HG03460 (cell line): ENCODE measurements around the gene GRIN2A.
"Not testable (repeated sequence)": the region's sequence is repeated elsewhere in the genome, so short reads cannot be mapped to it uniquely, and the experiment has no call there.

Source experiments
- ATAC-seq: cut with Tn5 transposase; IDR thresholded peaks from one replicate; pipeline ENCODE4 v1.9.1; 2021; ENCODE audit not compliant: unreplicated experiment

GRIN2A gene

GRCh38 chr16:9929313-9929712 lies 252.9 kb downstream of the GRIN2A start:
- ATAC-seq: no peak

GRCh38 chr16:9922441-9922840 lies 259.8 kb downstream of the GRIN2A start:
- no peak for ATAC-seq

- ATAC-seq: no peak
Observed at GRCh38 chr16:9921997-9922396, 260.2 kb downstream of the GRIN2A start.

DNA sequence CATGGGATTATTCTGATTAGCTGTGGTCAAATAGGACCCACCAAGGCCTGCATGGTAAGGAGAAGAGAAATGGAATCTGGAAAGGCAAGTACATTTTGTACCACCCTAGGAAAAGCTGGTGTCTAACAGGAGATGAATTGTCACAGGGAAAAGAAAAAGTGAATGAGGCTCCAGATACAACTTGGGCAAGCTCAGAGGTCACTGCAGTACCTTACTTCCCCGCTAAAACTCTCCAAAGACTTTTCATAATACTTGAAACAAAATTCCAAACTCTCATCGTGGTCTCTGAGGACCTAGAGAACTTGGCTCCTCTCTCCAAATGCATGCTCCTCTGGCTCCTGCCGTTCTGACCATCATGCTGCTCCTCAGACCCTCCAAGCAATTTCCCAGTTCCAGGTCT lies 262.8 kb downstream of the GRIN2A start:
- no peak for ATAC-seq

DNA sequence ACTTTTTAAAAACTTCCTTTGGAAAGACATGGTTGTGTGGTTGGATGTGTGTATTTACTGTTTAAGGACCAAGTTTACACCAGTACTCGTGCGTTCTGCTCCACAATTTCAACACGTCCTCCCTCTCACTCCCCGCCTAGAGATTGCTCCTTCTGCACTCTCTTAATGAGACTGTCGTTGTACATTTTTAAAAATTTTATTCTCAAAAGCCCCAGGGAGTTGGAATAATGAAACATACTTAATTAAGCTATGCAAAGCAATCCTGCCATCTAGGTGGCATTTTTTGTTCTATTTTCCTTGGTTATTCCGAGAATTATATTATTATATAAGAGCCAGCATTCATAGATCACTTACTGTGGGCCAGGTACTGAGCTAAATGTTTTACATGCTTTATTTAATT lies 264.5 kb downstream of the GRIN2A start:
- ATAC-seq: no peak

DNA sequence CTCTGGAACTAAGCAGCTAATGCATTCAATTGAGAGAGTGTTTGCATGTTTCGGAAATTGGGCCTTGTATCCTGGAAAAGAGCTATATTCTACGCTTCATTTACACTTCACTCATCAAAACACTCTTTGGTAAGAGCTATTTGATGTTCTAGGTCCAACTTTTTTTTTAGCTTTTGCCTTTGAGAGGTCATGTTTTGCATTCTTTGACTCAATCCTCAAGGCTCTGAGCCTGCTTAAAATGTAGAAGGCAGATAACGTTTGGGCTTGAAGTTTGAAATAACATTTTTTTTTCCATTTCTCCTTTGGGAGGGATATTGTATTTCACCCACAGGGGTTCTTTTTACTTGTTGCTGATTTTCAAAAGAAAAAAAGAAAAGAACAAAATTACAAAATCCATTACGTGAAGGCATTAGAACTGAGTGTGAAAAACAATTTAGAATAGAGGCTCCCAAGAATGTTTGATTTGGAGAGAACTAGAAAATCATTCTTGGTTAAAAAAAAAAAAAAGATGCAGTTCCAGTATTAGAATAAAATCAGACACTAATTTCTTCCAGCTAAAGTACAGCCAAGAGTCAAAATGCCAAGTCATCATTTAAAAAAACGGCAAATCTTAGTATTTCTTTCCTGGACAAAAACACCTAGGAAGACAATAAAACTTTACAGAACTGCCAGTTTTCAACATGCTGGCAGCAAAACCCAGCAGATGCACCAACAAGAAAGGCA lies 268.5 kb downstream of the GRIN2A start:
- ATAC-seq: no peak

GRCh38 chr16:9911989-9912388 lies 270.2 kb downstream of the GRIN2A start:
- no peak for ATAC-seq

- no peak for ATAC-seq
Observed at GRCh38 chr16:9911231-9911630, 271.0 kb downstream of the GRIN2A start.

- no peak for ATAC-seq
Observed at GRCh38 chr16:9909072-9909825, 273.0 kb downstream of the GRIN2A start.

- no peak for ATAC-seq
Observed at GRCh38 chr16:9908613-9909012, 273.6 kb downstream of the GRIN2A start.

DNA sequence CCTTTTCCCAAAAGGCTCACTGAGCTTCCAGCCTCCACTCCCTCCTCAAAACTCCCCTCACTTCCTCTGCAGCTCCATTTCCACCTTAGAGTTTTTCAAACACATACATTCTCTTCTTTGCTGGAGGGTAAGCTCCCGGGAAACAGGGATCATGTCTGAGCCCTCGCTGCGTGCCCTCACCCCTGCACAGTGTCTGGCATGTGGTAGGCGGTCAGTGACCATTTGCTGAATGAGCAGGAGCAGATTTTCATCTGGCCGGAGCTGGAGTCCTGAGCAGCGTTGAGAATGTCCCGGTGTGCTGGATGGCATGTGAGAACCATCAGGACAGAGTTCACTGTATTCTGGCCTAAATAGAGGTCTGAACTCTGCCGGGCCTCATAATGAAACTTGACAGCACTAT lies 274.5 kb downstream of the GRIN2A start:
- ATAC-seq: no peak

- ATAC-seq: no peak
Observed at GRCh38 chr16:9906218-9906617, 276.0 kb downstream of the GRIN2A start.

- no peak for ATAC-seq
Observed at GRCh38 chr16:9904526-9904925, 277.7 kb downstream of the GRIN2A start.

DNA sequence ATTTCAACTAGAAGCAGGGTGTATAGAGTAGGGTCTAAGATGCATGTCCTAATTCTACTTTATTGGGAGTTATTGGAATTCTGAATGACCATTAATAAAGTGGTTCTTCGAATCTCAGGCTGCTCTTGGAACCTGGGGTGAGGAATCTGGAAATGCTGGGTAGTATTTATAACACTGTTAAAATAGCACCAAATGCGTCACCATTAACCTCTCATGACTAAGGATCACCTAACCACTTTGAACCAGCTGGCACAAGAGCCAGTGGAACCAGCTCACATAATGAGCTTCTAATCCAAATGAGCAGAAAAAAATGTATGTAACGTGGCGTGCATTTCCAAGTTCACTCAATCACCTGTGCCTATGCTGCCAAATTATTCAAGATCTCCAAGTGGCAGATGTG lies 281.7 kb downstream of the GRIN2A start:
- no peak for ATAC-seq

GRCh38 chr16:9898555-9898954 lies 283.7 kb downstream of the GRIN2A start:
- ATAC-seq: no peak

DNA sequence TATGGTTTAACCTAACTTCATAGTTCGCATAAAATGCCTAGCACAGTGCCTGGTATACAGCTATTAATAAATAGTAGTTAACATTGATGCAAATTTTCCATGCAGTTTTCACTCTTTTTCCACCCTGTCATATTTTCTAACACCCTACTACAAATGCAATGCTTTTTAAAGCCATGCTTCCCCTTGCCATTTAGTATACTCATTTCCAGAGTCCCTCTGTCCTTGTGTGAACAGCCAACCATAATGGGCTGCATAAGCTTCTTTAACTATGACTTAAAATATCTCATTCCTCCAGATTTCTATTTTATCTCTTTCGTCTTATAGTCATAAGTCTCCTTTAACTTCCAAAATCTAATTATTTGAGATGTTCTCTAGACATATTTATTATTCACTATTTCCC lies 284.1 kb downstream of the GRIN2A start:
- ATAC-seq: no peak

DNA sequence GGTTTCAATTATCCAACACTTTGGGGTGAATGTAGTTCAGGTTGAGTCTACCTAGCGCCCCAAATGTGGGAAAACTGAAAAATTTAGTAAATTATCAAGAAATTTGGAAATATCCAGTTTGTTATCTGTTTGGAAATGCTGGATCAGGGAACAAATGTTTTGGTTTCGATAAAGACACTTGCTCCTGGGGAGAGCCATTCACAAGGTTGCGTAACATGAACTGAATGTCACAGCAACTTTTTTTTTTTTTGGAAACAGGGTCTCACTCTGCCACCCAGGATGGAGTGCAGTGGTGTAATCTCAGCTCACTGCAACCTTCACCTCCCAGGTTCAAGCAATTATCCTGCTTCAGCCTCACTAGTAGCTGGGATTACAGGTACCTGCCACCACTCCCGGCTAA lies 286.4 kb downstream of the GRIN2A start:
- no peak for ATAC-seq

GRCh38 chr16:9885876-9886275 lies 296.4 kb downstream of the GRIN2A start:
- ATAC-seq: no peak

DNA sequence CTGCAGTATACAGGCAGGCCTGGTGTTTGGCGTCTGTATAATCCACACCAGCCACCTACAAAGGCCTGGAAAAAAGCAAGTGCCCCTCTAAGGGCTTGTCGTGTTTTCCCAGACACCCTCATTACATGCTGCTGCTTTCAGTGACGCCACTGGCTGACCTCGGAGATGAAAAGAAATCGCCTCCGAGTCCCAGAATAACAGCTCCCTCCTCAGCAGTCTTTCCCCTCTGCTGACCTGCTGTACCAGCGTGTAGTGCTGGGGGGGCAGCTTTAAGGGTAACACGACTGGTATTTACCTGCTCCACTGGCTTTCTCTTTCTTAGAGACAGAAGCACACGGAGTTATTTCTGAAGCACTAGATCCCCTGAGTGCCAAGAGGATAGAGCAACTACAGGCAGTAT lies 296.8 kb downstream of the GRIN2A start:
- ATAC-seq: no peak

DNA sequence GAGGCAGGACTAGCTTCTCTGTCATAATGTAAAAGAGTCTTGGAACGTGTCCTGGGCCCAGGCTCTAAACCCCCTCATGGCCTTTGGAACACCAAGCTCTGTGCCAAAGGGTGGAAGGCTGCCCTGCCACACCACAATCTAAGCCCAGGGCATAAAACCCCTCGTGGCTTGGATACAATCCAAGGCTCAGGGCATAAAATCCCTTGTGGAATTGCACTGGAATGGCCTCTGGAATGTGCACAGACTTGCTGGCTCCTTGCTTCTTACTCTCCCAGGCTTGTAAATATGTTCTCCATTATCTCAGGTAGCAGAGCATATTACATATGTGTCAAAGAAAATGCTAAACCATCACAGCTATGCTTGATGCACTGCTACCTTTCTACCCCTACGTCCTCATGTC lies 306.2 kb downstream of the GRIN2A start:
- ATAC-seq: not testable (repeated sequence)

DNA sequence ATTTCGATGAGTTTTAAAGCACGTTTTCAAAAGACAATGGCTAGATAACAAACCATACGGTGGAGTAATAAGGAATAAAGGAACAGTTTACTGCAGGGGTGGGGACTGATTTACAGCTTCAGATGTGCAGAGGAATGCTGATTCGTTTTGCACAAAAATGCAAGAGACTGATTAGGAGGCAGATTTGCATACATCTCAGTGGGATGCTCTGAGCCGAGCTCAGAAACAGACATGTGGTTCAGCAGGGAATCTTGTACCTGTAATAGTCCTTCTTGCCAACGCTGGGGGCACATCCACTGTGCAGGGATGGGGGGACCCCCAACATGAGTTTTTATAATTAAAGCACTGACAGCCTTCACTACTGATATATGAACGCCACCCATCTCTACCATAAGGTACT lies 308.0 kb downstream of the GRIN2A start:
- ATAC-seq: no peak

GRCh38 chr16:9870962-9871361 lies 311.3 kb downstream of the GRIN2A start:
- ATAC-seq: no peak

DNA sequence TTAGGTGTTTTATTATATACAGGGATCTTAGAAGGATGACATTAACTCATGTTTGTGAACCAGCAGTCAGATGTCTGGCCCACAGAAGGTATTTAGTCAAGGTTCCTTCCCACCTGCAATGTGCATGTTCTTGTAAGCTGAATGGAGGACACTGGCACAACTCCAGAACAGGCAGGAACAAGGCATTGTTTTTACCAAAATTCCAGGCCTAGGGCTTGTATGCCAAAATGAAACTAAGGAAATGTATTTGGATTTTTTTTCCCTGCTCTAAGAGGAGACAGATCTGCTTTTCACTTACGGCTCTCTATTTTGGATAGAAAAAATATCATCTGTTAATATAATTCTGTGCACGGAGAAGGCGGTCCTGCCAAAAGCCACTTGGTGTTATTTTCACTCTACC lies 312.5 kb downstream of the GRIN2A start:
- no peak for ATAC-seq
